WTC11 (cell line): Measurements from ENCODE around the gene CSRP3. TPM values are rescaled to one million over a fixed set of nuclear protein-coding genes. Genes with fewer than 3 reads are reported as not detected.
"Not testable (repeated sequence)": the region's sequence is repeated elsewhere in the genome, so short reads cannot be mapped to it uniquely, and the experiment has no call there.

Experiments
- ATAC-seq: fragments of 200-7000 bp; cut with Tn5 transposase; 2 replicates; pipeline ENCODE4 v1.10.0; 2021; ENCODE audit warnings: mild to moderate bottlenecking, moderate library complexity
- CTCF ChIA-PET: fragments of 300-600 bp; sonication (Branson Sonifier 250); formaldehyde crosslinking; loops from one replicate; lab custom pipeline; 2021; ENCODE audit warnings: antibody characterized with exemption; lab: Charles Lee
- POLR2A ChIA-PET: fragments of 350-600 bp; sonication (Branson Sonifier 250); formaldehyde crosslinking; loops from one replicate; lab custom pipeline; 2021; ENCODE audit warnings: antibody characterized with exemption; lab: Charles Lee
- DNase-seq: peaks from one replicate; pipeline ENCODE4 v3.0.0; 2021; ENCODE audit warnings: low spot score
- H3K27ac Mint-ChIP-seq: 2 replicates; pipeline ENCODE4 v1.8.0; 2021; ENCODE audit warnings: mixed read lengths
- H3K27me3 Mint-ChIP-seq: 2 replicates; pipeline ENCODE4 v1.8.0; 2021; ENCODE audit warnings: low read depth, mild to moderate bottlenecking, moderate library complexity, mixed read lengths
- H3K36me3 Mint-ChIP-seq: 2 replicates; pipeline ENCODE4 v1.8.0; 2021; ENCODE audit warnings: mixed read lengths
- H3K4me1 Mint-ChIP-seq: 2 replicates; pipeline ENCODE4 v1.8.0; 2022; ENCODE audit warnings: mixed read lengths
- H3K4me3 Mint-ChIP-seq: 2 replicates; pipeline ENCODE4 v1.8.0; 2021; ENCODE audit warnings: mild to moderate bottlenecking, moderate library complexity, mixed read lengths
- H3K9me3 Mint-ChIP-seq: 2 replicates; pipeline ENCODE4 v1.8.0; 2021; ENCODE audit warnings: mixed read lengths
- ATF2 ChIP-seq: sonication (generic); formaldehyde crosslinking; IDR thresholded peaks from 2 replicates; pipeline ENCODE4 v1.8.1; 2022; ENCODE audit warnings: low read depth, missing genetic modification reagents, borderline replicate concordance
- ATF3 ChIP-seq: sonication (generic); formaldehyde crosslinking; conservative IDR thresholded peaks from 2 replicates; pipeline ENCODE4 v1.8.1; 2022; ENCODE audit warnings: mild to moderate bottlenecking, missing genetic modification reagents
- CREB1 ChIP-seq: sonication (generic); formaldehyde crosslinking; IDR thresholded peaks from 2 replicates; pipeline ENCODE4 v1.8.0; 2023; ENCODE audit warnings: mild to moderate bottlenecking, missing genetic modification reagents
- CREM ChIP-seq: sonication (generic); formaldehyde crosslinking; IDR thresholded peaks from 2 replicates; pipeline ENCODE4 v1.8.1; 2022; ENCODE audit warnings: mild to moderate bottlenecking, missing genetic modification reagents, moderate library complexity
- E2F4 ChIP-seq: sonication (generic); formaldehyde crosslinking; IDR thresholded peaks from 2 replicates; pipeline ENCODE4 v1.8.1; 2022; ENCODE audit warnings: low read depth, mild to moderate bottlenecking, moderate library complexity, missing genetic modification reagents, borderline replicate concordance
- FOXJ3 ChIP-seq: sonication (generic); formaldehyde crosslinking; IDR thresholded peaks from 2 replicates; pipeline ENCODE4 v1.9.0; 2021; ENCODE audit warnings: missing genetic modification reagents, mild to moderate bottlenecking, borderline replicate concordance
- HMGA2 ChIP-seq: fragments of 250-450 bp; sonication (Bioruptor Pico); IDR thresholded peaks from 2 replicates; pipeline ENCODE4 v1.4.0; 2021; ENCODE audit warnings: mild to moderate bottlenecking, moderate library complexity
- JAZF1 ChIP-seq: fragments of 250-450 bp; sonication (Bioruptor Pico); IDR thresholded peaks from 2 replicates; pipeline ENCODE4 v1.9.0; 2021; ENCODE audit warnings: moderate library complexity, mild to moderate bottlenecking, inconsistent platforms
- KAT7 ChIP-seq: sonication (generic); formaldehyde crosslinking; IDR thresholded peaks from 2 replicates; pipeline ENCODE4 v1.8.1; 2023; ENCODE audit warnings: missing genetic modification reagents, mild to moderate bottlenecking, borderline replicate concordance
- NFYB ChIP-seq: sonication (generic); formaldehyde crosslinking; conservative IDR thresholded peaks from 2 replicates; pipeline ENCODE4 v1.8.0; 2022; ENCODE audit warnings: low read depth, missing genetic modification reagents
- RELA ChIP-seq: sonication (generic); formaldehyde crosslinking; IDR thresholded peaks from 2 replicates; pipeline ENCODE4 v1.8.1; 2022; ENCODE audit warnings: missing genetic modification reagents, mild to moderate bottlenecking, borderline replicate concordance
- SMAD3 ChIP-seq: sonication (generic); formaldehyde crosslinking; IDR thresholded peaks from 2 replicates; pipeline ENCODE4 v1.8.0; 2022; ENCODE audit warnings: missing genetic modification reagents, mild to moderate bottlenecking, borderline replicate concordance
- SOX15 ChIP-seq: fragments of 250-450 bp; sonication (Bioruptor Pico); IDR thresholded peaks from 2 replicates; pipeline ENCODE4 v1.9.0; 2021; ENCODE audit warnings: mild to moderate bottlenecking
- TEAD4 ChIP-seq: sonication (generic); formaldehyde crosslinking; IDR thresholded peaks from 2 replicates; pipeline ENCODE4 v1.8.0; 2022; ENCODE audit warnings: mild to moderate bottlenecking, missing genetic modification reagents
- ZNF121 ChIP-seq: sonication (generic); formaldehyde crosslinking; IDR thresholded peaks from 2 replicates; pipeline ENCODE4 v1.8.0; 2023; ENCODE audit warnings: missing genetic modification reagents
- ZNF423 ChIP-seq: fragments of 250-450 bp; sonication (Bioruptor Pico); IDR thresholded peaks from 2 replicates; pipeline ENCODE4 v2.1.2; 2022; ENCODE audit warnings: mild to moderate bottlenecking, moderate library complexity
- ZNF425 ChIP-seq: fragments of 250-450 bp; sonication (Bioruptor Pico); conservative IDR thresholded peaks from 2 replicates; pipeline ENCODE4 v1.9.0; 2021; ENCODE audit warnings: mild to moderate bottlenecking
- total RNA-seq: library from RNA; stranded (reverse); gene quantifications from 3 replicates; pipeline ENCODE4 v1.2.3, GENCODE V29; 2021
- TF ChIP-seq, protein P1 (sequence below): sonication (generic); formaldehyde crosslinking; IDR thresholded peaks from 2 replicates; pipeline ENCODE4 v1.8.1; 2022; ENCODE audit warnings: mild to moderate bottlenecking, moderate library complexity, missing genetic modification reagents
- TF ChIP-seq, protein P2 (sequence below): sonication (generic); formaldehyde crosslinking; IDR thresholded peaks from 2 replicates; pipeline ENCODE4 v1.8.0; 2023; ENCODE audit warnings: mild to moderate bottlenecking, missing genetic modification reagents

CSRP3 gene
- total RNA-seq, 1 experiment from 2014 or later = not detected

- Mint-ChIP-seq H3K27me3 (no peaks in the 10 kb centered on the region), H3K4me3 (no peak overlapping the region), H3K4me1 (no peaks in the 10 kb centered on the region), H3K9me3 (no peaks in the 10 kb centered on the region), H3K27ac (no peak overlapping the region), H3K36me3 (peaks cover 14% of the 10 kb centered on the region)
- TF ChIP-seq SMAD3 (no peak), ATF2 (CRISPR knock-in tag) (no peak), JAZF1 (CRISPR knock-in tag) (no peak), ZNF121 (CRISPR knock-in tag) (no peak), HMGA2 (CRISPR knock-in tag) (no peak), E2F4 (CRISPR knock-in tag) (no peak), NFYB (CRISPR knock-in tag) (no peak), FOXJ3 (CRISPR knock-in tag) (no peak), CREB1 (CRISPR knock-in tag) (no peak), SOX15 (no peak), ATF3 (CRISPR knock-in tag) (no peak), KAT7 (CRISPR knock-in tag) (no peak), RELA (CRISPR knock-in tag) (no peak), TEAD4 (CRISPR knock-in tag) (no peak), CREM (CRISPR knock-in tag) (no peak), ZNF425 (CRISPR knock-in tag) (no peak), ZNF423 (CRISPR knock-in tag) (no peak)
- TF ChIP-seq, protein P1, sequence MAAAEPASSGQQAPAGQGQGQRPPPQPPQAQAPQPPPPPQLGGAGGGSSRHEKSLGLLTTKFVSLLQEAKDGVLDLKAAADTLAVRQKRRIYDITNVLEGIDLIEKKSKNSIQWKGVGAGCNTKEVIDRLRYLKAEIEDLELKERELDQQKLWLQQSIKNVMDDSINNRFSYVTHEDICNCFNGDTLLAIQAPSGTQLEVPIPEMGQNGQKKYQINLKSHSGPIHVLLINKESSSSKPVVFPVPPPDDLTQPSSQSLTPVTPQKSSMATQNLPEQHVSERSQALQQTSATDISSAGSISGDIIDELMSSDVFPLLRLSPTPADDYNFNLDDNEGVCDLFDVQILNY (CRISPR knock-in tag) = no peak
- TF ChIP-seq, protein P2, sequence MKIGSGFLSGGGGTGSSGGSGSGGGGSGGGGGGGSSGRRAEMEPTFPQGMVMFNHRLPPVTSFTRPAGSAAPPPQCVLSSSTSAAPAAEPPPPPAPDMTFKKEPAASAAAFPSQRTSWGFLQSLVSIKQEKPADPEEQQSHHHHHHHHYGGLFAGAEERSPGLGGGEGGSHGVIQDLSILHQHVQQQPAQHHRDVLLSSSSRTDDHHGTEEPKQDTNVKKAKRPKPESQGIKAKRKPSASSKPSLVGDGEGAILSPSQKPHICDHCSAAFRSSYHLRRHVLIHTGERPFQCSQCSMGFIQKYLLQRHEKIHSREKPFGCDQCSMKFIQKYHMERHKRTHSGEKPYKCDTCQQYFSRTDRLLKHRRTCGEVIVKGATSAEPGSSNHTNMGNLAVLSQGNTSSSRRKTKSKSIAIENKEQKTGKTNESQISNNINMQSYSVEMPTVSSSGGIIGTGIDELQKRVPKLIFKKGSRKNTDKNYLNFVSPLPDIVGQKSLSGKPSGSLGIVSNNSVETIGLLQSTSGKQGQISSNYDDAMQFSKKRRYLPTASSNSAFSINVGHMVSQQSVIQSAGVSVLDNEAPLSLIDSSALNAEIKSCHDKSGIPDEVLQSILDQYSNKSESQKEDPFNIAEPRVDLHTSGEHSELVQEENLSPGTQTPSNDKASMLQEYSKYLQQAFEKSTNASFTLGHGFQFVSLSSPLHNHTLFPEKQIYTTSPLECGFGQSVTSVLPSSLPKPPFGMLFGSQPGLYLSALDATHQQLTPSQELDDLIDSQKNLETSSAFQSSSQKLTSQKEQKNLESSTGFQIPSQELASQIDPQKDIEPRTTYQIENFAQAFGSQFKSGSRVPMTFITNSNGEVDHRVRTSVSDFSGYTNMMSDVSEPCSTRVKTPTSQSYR = no peak
- ChIA-PET POLR2A (no interaction called here), CTCF (no interaction called here)
- ATAC-seq = no peak
- no peak for DNase-seq
Measured at GRCh38 chr11:19145319-19145718, 56.5 kb downstream of the CSRP3 start.

DNA sequence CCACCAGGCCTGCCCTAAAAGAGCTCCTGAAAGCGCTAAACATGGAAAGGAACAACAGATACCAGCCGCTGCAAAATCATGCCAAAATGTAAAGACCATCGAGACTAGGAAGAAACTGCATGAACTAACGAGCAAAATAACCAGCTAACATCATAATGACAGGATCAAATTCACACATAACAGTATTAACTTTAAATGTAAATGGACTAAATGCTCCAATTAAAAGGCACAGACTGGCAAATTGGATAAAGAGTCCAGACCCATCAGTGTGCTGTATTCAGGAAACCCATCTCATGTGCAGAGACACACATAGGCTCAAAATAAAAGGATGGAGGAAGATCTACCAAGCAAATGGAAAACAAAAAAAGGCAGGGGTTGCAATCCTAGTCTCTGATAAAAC, 64.9 kb downstream of the CSRP3 start:
- H3K4me3 Mint-ChIP-seq, H3K4me1 Mint-ChIP-seq, ATAC-seq, DNase-seq, H3K27ac Mint-ChIP-seq, POLR2A ChIA-PET, CTCF ChIA-PET, H3K27me3 Mint-ChIP-seq: not testable (repeated sequence)
- Mint-ChIP-seq H3K9me3 (peaks cover 41% of the 10 kb centered on the region), H3K36me3 (peaks cover 46% of the 10 kb centered on the region)
